SK-N-SH (cell line): Measurements from ENCODE around the gene TRIP4. TPM values are rescaled to one million over a fixed set of nuclear protein-coding genes. Genes with fewer than 3 reads are reported as not detected.

Experiments
- CTCF ChIA-PET: fragments of 300-600, 350-600 bp; formaldehyde crosslinking; extraction: SDS; loops from one replicate; lab custom pipeline; 2021; lab: Yijun Ruan, JAX
- POLR2A ChIA-PET: fragments of 350-600 bp; sonication (Branson Sonifier 250); formaldehyde crosslinking; extraction: SDS; loops from one replicate; lab custom pipeline; 2020; ENCODE audit warnings: antibody characterized with exemption, inconsistent platforms; lab: Yijun Ruan, JAX
- DNase-seq: peaks from one replicate; pipeline ENCODE4 v3.0.0; 2012
- H2AFZ ChIP-seq: fragments of 200-600 bp; sonication (generic); 2 replicates; pipeline ENCODE4 v1.8.1; 2016; ENCODE audit warnings: antibody characterized with exemption, mild to moderate bottlenecking, low read depth
- H3F3A ChIP-seq: fragments of 200-600 bp; sonication (generic); replicated peaks from 2 replicates; pipeline ENCODE3; 2016; ENCODE audit warnings: antibody characterized with exemption, mild to moderate bottlenecking; ENCODE audit not compliant: insufficient read depth
- H3K27ac ChIP-seq, 2 experiments: fragments of 200-500 bp in 1 of 2; fragments of 200-600 bp in 1 of 2; sonication (Bioruptor generic) in 1 of 2; sonication (generic), shearing (Covaris generic) in 1 of 2; 2 replicates each; pipeline versions ENCODE4 v1.5.1 to v1.6.1; 2014 to 2016; ENCODE audit warnings: low read depth in 2 of 2, inconsistent platforms in 1 of 2, low read length in 1 of 2, mild to moderate bottlenecking in 1 of 2, mixed read lengths in 1 of 2
- H3K27me3 ChIP-seq: fragments of 200-600 bp; sonication (generic), shearing (Covaris generic); 2 replicates; pipeline ENCODE4 v1.6.1; 2016; ENCODE audit warnings: mixed run types; ENCODE audit not compliant: insufficient read depth
- H3K36me3 ChIP-seq, 2 experiments: fragments of 200-500 bp in 1 of 2; fragments of 200-600 bp in 1 of 2; sonication (Bioruptor generic) in 1 of 2; sonication (generic) in 1 of 2; replicated peaks in 1 of 2; 2 replicates each; pipeline versions ENCODE3 to v1.5.1; 2014 to 2016; ENCODE audit warnings: low read length in 1 of 2, mild to moderate bottlenecking in 1 of 2; ENCODE audit not compliant: insufficient read depth in 2 of 2, control insufficient read depth in 1 of 2
- H3K4me1 ChIP-seq, 2 experiments: fragments of 200-500 bp in 1 of 2; fragments of 200-600 bp in 1 of 2; sonication (Bioruptor generic) in 1 of 2; sonication (generic), shearing (Covaris generic) in 1 of 2; 2 replicates each; pipeline versions ENCODE4 v1.5.1 to v1.6.1; 2014 to 2016; ENCODE audit warnings: low read depth in 1 of 2, low read length in 1 of 2, mixed run types in 1 of 2; ENCODE audit not compliant: insufficient read depth in 2 of 2, control insufficient read depth in 1 of 2
- H3K4me2 ChIP-seq: fragments of 200-600 bp; sonication (generic), shearing (Covaris generic); 2 replicates; pipeline ENCODE4 v1.6.1; 2017; ENCODE audit warnings: mixed run types
- H3K4me3 ChIP-seq, 2 experiments: fragments of 200-500 bp in 1 of 2; fragments of 200-600 bp in 1 of 2; sonication (Bioruptor generic) in 1 of 2; sonication (generic), shearing (Covaris generic) in 1 of 2; 2 replicates each; pipeline versions ENCODE4 v1.5.1 to v1.8.1; 2014 to 2016; ENCODE audit warnings: low read depth in 2 of 2, inconsistent platforms in 1 of 2, low read length in 1 of 2, mild to moderate bottlenecking in 1 of 2, mixed read lengths in 1 of 2, moderate library complexity in 1 of 2
- H3K79me2 ChIP-seq: fragments of 200-600 bp; sonication (generic); 2 replicates; pipeline ENCODE4 v1.8.1; 2017; ENCODE audit warnings: mild to moderate bottlenecking; ENCODE audit not compliant: insufficient read depth
- H3K9ac ChIP-seq: fragments of 200-600 bp; sonication (generic); 2 replicates; pipeline ENCODE4 v1.6.1; 2017; ENCODE audit warnings: mixed run types
- H3K9me2 ChIP-seq: fragments of 200-600 bp; sonication (generic); 2 replicates; pipeline ENCODE4 v1.6.1; 2017; ENCODE audit warnings: mixed run types
- H3K9me3 ChIP-seq: fragments of 200-600 bp; sonication (generic); 2 replicates; pipeline ENCODE4 v1.6.1; 2017; ENCODE audit warnings: mixed run types, mild to moderate bottlenecking, moderate library complexity
- H4K20me1 ChIP-seq: fragments of 200-600 bp; sonication (generic); 2 replicates; pipeline ENCODE4 v1.6.1; 2017; ENCODE audit warnings: mild to moderate bottlenecking, mixed run types; ENCODE audit not compliant: insufficient read depth
- CHD2 ChIP-seq: fragments of 150-350 bp; IDR thresholded peaks from 2 replicates; pipeline ENCODE4 v1.6.1; 2018; ENCODE audit warnings: low read length; ENCODE audit not compliant: partially characterized antibody
- CTCF ChIP-seq: fragments of 200-600 bp; sonication (generic); IDR thresholded peaks from 2 replicates; pipeline ENCODE4 v1.6.1; 2017; ENCODE audit warnings: antibody characterized with exemption, mild to moderate bottlenecking, moderate library complexity
- EZH2phosphoT487 ChIP-seq: fragments of 200-600 bp; sonication (generic); IDR thresholded peaks from 2 replicates; pipeline ENCODE4 v1.6.1; 2017; ENCODE audit warnings: low read depth, mixed run types, mild to moderate bottlenecking, antibody characterized with exemption, moderate library complexity, borderline replicate concordance
- FOXM1 ChIP-seq: IDR thresholded peaks from 2 replicates; pipeline ENCODE4 v1.4.0; 2012; ENCODE audit warnings: low read depth, mild to moderate bottlenecking
- GABPA ChIP-seq: IDR thresholded peaks from 2 replicates; pipeline ENCODE4 v1.4.0; 2012; ENCODE audit warnings: low read depth, mild to moderate bottlenecking
- GATA2 ChIP-seq: sonication (generic); formaldehyde crosslinking; IDR thresholded peaks from 2 replicates; pipeline ENCODE4 v1.5.0; 2020; ENCODE audit warnings: mild to moderate bottlenecking, missing genetic modification reagents
- MXI1 ChIP-seq: IDR thresholded peaks from 2 replicates; pipeline ENCODE4 v1.6.1; 2012; ENCODE audit warnings: mild to moderate bottlenecking, low read depth, low read length, improper control_type of control experiment
- NRF1 ChIP-seq: IDR thresholded peaks from 2 replicates; pipeline ENCODE4 v1.6.1; 2012; ENCODE audit warnings: low read depth, mild to moderate bottlenecking, low read length
- RXRA ChIP-seq: IDR thresholded peaks from 2 replicates; pipeline ENCODE4 v1.4.0; 2012; ENCODE audit warnings: low read depth, mild to moderate bottlenecking, borderline replicate concordance
- SMC3 ChIP-seq: IDR thresholded peaks from 2 replicates; pipeline ENCODE4 v1.6.1; 2012; ENCODE audit warnings: low read depth, low read length, improper control_type of control experiment
- TAF1 ChIP-seq: IDR thresholded peaks from 2 replicates; pipeline ENCODE4 v1.6.1; 2012; ENCODE audit warnings: low read depth, mild to moderate bottlenecking, low read length, moderate library complexity, borderline replicate concordance
- WGBS: methylation state at CpG from one replicate; pipeline ENCODE4 v1.1.6; 2017; ENCODE audit warnings: low lambda C conversion rate; 5-methylcytosine and 5-hydroxymethylcytosine counted together
- polyA plus RNA-seq, 3 experiments: library from polyadenylated mRNA; depleted of rRNA; stranded (reverse); fragments of >200 nt; gene quantifications; 2 replicates each; pipeline ENCODE4 v1.2.3, GENCODE V29; 2012
- TF ChIP-seq, protein P1 (sequence below): IDR thresholded peaks from 2 replicates; pipeline ENCODE4; 2012
- TF ChIP-seq, protein P2 (sequence below): IDR thresholded peaks from 2 replicates; pipeline ENCODE4 v1.6.1; 2012; ENCODE audit warnings: mild to moderate bottlenecking, low read depth, low read length, moderate library complexity
- TF ChIP-seq, protein P3 (sequence below): IDR thresholded peaks from 2 replicates; pipeline ENCODE4 v1.4.0; 2012; ENCODE audit warnings: low read depth, borderline replicate concordance

The TRIP4 gene
- polyA plus RNA-seq, 1 of the 3 experiments (the other 2 are of a cell fraction): 14.5 TPM

DNA sequence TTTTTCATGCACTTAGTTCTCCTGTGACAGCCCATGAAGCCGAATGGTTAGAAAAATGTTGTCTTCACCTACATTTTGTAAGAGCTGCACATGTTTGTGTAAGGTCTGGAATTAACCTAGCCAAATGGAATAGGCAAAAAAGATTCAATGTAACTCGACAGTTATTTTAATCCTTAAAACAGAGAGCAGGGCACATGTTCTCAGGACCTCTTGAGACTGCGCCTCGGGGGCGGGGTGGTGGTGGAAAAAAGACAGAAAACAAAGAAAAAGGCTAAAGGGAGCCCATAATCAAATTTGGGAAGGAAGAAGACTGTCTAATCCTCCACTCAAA, 31.0 kb upstream of the TRIP4 start:
- peaks cover 0 to 3% of the 10 kb centered on the region in 2 experiments; a peak in 1 of 4 replicates for H3K4me1 ChIP-seq
- H3K36me3 ChIP-seq: peaks cover 0 to 4% of the 10 kb centered on the region in 2 experiments
- no peak for DNase-seq
- H3K9me2 ChIP-seq: no peaks in the 10 kb centered on the region
- no peaks in the 10 kb centered on the region for H3K9me3 ChIP-seq
- ChIA-PET POLR2A (no interaction called here), CTCF (interaction anchor here (1.0 to 2.5 kb wide), 3 partner anchors 136 to 194 kb away, joined by 3 to 13 read pairs (median 5); partner anchors contain the start of gene PPIB)
- H3K27ac ChIP-seq: peak overlapping the region; percentile 79 to 81
- H2AFZ ChIP-seq: peak overlapping the region; percentile 70
- H3K27me3 ChIP-seq: no peaks in the 10 kb centered on the region
- peaks cover 16% of the 10 kb centered on the region for H3F3A ChIP-seq
- TF ChIP-seq, protein P1, sequence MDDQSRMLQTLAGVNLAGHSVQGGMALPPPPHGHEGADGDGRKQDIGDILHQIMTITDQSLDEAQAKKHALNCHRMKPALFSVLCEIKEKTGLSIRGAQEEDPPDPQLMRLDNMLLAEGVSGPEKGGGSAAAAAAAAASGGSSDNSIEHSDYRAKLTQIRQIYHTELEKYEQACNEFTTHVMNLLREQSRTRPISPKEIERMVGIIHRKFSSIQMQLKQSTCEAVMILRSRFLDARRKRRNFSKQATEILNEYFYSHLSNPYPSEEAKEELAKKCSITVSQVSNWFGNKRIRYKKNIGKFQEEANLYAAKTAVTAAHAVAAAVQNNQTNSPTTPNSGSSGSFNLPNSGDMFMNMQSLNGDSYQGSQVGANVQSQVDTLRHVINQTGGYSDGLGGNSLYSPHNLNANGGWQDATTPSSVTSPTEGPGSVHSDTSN: no peak
- TF ChIP-seq MXI1: no peak
- TF ChIP-seq, protein P2, sequence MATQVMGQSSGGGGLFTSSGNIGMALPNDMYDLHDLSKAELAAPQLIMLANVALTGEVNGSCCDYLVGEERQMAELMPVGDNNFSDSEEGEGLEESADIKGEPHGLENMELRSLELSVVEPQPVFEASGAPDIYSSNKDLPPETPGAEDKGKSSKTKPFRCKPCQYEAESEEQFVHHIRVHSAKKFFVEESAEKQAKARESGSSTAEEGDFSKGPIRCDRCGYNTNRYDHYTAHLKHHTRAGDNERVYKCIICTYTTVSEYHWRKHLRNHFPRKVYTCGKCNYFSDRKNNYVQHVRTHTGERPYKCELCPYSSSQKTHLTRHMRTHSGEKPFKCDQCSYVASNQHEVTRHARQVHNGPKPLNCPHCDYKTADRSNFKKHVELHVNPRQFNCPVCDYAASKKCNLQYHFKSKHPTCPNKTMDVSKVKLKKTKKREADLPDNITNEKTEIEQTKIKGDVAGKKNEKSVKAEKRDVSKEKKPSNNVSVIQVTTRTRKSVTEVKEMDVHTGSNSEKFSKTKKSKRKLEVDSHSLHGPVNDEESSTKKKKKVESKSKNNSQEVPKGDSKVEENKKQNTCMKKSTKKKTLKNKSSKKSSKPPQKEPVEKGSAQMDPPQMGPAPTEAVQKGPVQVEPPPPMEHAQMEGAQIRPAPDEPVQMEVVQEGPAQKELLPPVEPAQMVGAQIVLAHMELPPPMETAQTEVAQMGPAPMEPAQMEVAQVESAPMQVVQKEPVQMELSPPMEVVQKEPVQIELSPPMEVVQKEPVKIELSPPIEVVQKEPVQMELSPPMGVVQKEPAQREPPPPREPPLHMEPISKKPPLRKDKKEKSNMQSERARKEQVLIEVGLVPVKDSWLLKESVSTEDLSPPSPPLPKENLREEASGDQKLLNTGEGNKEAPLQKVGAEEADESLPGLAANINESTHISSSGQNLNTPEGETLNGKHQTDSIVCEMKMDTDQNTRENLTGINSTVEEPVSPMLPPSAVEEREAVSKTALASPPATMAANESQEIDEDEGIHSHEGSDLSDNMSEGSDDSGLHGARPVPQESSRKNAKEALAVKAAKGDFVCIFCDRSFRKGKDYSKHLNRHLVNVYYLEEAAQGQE: no peak
- no peak for TF ChIP-seq TAF1
- no peak for TF ChIP-seq EZH2phosphoT487
- TF ChIP-seq NRF1: no peak
- TF ChIP-seq GATA2: no peak
- TF ChIP-seq CTCF: no peak
- TF ChIP-seq, protein P3, sequence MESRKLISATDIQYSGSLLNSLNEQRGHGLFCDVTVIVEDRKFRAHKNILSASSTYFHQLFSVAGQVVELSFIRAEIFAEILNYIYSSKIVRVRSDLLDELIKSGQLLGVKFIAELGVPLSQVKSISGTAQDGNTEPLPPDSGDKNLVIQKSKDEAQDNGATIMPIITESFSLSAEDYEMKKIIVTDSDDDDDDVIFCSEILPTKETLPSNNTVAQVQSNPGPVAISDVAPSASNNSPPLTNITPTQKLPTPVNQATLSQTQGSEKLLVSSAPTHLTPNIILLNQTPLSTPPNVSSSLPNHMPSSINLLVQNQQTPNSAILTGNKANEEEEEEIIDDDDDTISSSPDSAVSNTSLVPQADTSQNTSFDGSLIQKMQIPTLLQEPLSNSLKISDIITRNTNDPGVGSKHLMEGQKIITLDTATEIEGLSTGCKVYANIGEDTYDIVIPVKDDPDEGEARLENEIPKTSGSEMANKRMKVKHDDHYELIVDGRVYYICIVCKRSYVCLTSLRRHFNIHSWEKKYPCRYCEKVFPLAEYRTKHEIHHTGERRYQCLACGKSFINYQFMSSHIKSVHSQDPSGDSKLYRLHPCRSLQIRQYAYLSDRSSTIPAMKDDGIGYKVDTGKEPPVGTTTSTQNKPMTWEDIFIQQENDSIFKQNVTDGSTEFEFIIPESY: no peak
- no peak for TF ChIP-seq SMC3
- no peak for TF ChIP-seq GABPA
- no peak for TF ChIP-seq FOXM1
- no peak for TF ChIP-seq CHD2
- no peak for TF ChIP-seq RXRA
- H3K4me3 ChIP-seq: peak overlapping the region; percentile 66 to 74
- peak overlapping the region; percentile 88; the same call in 1 of the 2 replicates for H3K9ac ChIP-seq
- 66% methylated on average over 5 of the region's 5 CpGs for WGBS
- H3K79me2 ChIP-seq: peaks cover 47% of the 10 kb centered on the region
- no peaks in the 10 kb centered on the region; the same call in 1 of the 2 replicates for H4K20me1 ChIP-seq
- H3K4me2 ChIP-seq: peak overlapping the region; percentile 71
